A673 (cell line): Measurements from ENCODE around the gene MRPS5. TPM values are rescaled to one million over a fixed set of nuclear protein-coding genes. Genes with fewer than 3 reads are reported as not detected.

Source experiments
- BruUV-seq: library from RNA; stranded (reverse); fragments of 400-500 nt; replicated peaks from 2 replicates; lab custom pipeline; 2021; lab: Mats Ljungman, UMichigan
- CTCF ChIA-PET: fragments of 300-600 bp; sonication (Branson Sonifier 250); formaldehyde crosslinking; loops from one replicate; lab custom pipeline; 2022; ENCODE audit warnings: antibody characterized with exemption; lab: Charles Lee
- POLR2A ChIA-PET: fragments of 300-600 bp; sonication (Branson Sonifier 250); formaldehyde crosslinking; loops from one replicate; lab custom pipeline; 2022; ENCODE audit warnings: antibody characterized with exemption; ENCODE audit not compliant: low non-redundant PET; lab: Charles Lee
- DNase-seq: peaks from one replicate; pipeline ENCODE4 v3.0.0-alpha.2; 2015; ENCODE audit warnings: low spot score
- H3K27ac ChIP-seq: fragments of 200-600 bp; sonication (generic); 2 replicates; pipeline ENCODE4 v1.5.1; 2016; ENCODE audit warnings: mixed run types, low read depth, mild to moderate bottlenecking, mixed read lengths, antibody characterized with exemption, low read length; ENCODE audit not compliant: poor library complexity, severe bottlenecking
- H3K27me3 ChIP-seq: fragments of 200-600 bp; sonication (generic); replicated peaks from 2 replicates; pipeline ENCODE4 v1.6.1; 2017; ENCODE audit warnings: mixed run types, low read depth, mild to moderate bottlenecking, mixed read lengths, antibody characterized with exemption, low read length; ENCODE audit not compliant: insufficient read depth, poor library complexity
- H3K36me3 ChIP-seq: fragments of 200-600 bp; sonication (generic); 2 replicates; pipeline ENCODE4 v1.6.1; 2016; ENCODE audit warnings: mixed run types, mild to moderate bottlenecking, mixed read lengths, antibody characterized with exemption, low read length; ENCODE audit not compliant: insufficient read depth, poor library complexity, severe bottlenecking
- H3K4me1 ChIP-seq: fragments of 200-600 bp; sonication (generic); 2 replicates; pipeline ENCODE4 v1.6.1; 2017; ENCODE audit warnings: mixed run types, mild to moderate bottlenecking, mixed read lengths, antibody characterized with exemption, low read length; ENCODE audit not compliant: insufficient read depth, poor library complexity, severe bottlenecking
- H3K4me3 ChIP-seq: fragments of 200-600 bp; sonication (generic); 2 replicates; pipeline ENCODE4 v1.5.1; 2016; ENCODE audit warnings: low read depth, mixed run types, mild to moderate bottlenecking, mixed read lengths, low read length; ENCODE audit not compliant: poor library complexity, severe bottlenecking
- H3K9me3 ChIP-seq: fragments of 200-600 bp; sonication (generic); 2 replicates; pipeline ENCODE4 v1.6.1; 2016; ENCODE audit warnings: mixed run types, low read depth, mild to moderate bottlenecking, mixed read lengths, antibody characterized with exemption, low read length; ENCODE audit not compliant: poor library complexity, severe bottlenecking
- EZH2 ChIP-seq: fragments of 200-600 bp; sonication (generic); IDR thresholded peaks from 2 replicates; pipeline ENCODE4 v1.6.1; 2017; ENCODE audit warnings: borderline replicate concordance, low read depth, mild to moderate bottlenecking, mixed read lengths, antibody characterized with exemption, low read length; ENCODE audit not compliant: poor library complexity, severe bottlenecking
- intact Hi-C: fragments of 100-400 bp; cut with micrococcal nuclease; formaldehyde crosslinking; loops from one replicate; pipeline ENCODE4 v1.10.0; 2022; ENCODE audit not compliant: unreplicated experiment
- total RNA-seq: library from RNA; stranded (reverse); gene quantifications from 2 replicates; pipeline ENCODE4 v1.2.3, GENCODE V29; 2021
- TF ChIP-seq, protein P1 (sequence below): fragments of 300-800, 200-600 bp; sonication (generic); conservative IDR thresholded peaks from 2 replicates; pipeline ENCODE4 v1.5.1; 2017; ENCODE audit warnings: low read depth, mild to moderate bottlenecking, antibody characterized with exemption, low read length, moderate library complexity, mixed read lengths

The MRPS5 gene
- total RNA-seq, 1 experiment from 2014 or later, result 103 TPM

DNA sequence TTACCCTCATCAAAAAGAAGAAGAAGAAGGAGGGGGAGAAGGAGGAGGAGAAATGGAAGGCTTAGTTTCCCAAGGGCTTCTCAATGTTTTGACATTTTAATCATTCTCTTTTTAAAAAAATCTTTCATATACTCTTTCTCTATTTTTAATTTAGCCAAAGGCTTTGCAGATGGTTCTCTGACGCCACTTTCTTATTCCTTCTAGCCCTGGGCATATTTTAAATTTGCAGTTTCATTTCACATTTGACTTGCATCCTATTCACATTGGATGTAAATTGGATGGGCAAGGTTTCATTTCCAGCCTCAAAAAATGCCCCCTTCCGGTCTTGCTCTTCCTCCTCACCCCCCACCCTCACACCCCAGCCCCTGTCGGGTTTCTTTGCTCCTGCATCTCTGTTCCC, 66.3 kb downstream of the MRPS5 start:
- Histone ChIP-seq H3K27me3 (peaks cover 22% of the 10 kb centered on the region), H3K36me3 (no peaks in the 10 kb centered on the region), H3K9me3 (no peaks in the 10 kb centered on the region), H3K4me3 (no peak overlapping the region), H3K4me1 (no peaks in the 10 kb centered on the region), H3K27ac (no peak overlapping the region)
- CTCF ChIA-PET, result no interaction called here
- TF ChIP-seq, protein P1, sequence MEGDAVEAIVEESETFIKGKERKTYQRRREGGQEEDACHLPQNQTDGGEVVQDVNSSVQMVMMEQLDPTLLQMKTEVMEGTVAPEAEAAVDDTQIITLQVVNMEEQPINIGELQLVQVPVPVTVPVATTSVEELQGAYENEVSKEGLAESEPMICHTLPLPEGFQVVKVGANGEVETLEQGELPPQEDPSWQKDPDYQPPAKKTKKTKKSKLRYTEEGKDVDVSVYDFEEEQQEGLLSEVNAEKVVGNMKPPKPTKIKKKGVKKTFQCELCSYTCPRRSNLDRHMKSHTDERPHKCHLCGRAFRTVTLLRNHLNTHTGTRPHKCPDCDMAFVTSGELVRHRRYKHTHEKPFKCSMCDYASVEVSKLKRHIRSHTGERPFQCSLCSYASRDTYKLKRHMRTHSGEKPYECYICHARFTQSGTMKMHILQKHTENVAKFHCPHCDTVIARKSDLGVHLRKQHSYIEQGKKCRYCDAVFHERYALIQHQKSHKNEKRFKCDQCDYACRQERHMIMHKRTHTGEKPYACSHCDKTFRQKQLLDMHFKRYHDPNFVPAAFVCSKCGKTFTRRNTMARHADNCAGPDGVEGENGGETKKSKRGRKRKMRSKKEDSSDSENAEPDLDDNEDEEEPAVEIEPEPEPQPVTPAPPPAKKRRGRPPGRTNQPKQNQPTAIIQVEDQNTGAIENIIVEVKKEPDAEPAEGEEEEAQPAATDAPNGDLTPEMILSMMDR, result no peak
- TF ChIP-seq EZH2, result no peak
- no TSS peak for BruUV-seq
- no peak for DNase-seq
- POLR2A ChIA-PET, result no interaction called here
- intact Hi-C loops, result no loop called here

DNA sequence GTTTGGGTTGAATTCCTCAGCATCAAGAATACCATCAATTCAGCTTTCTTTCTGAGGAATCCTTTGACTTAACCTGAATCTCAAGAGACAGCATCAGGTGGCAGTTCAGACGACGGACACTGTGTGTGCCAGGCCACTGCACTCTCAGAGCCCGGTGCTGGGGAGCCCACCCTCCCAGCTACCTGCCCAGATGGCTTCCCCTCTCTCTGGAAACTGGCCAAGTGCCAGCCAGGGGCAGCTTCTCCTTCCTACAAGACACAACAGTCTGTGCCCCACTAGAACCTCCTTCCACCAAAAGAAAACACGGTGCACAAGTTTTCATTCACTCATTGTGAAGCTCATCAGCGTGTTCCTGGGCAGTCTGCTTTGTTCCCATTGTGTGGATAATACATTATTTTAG, 67.6 kb downstream of the MRPS5 start:
- intact Hi-C loops, result no loop called here
- CTCF ChIA-PET, result interaction anchor here (0.9 kb wide), 1 partner anchor 25 kb away, joined by 3 read pairs; no protein-coding TSS in a partner anchor
- no TSS peak for BruUV-seq
- Histone ChIP-seq H3K36me3 (no peaks in the 10 kb centered on the region), H3K27ac (no peak overlapping the region), H3K9me3 (no peaks in the 10 kb centered on the region), H3K4me3 (no peak overlapping the region), H3K4me1 (no peaks in the 10 kb centered on the region), H3K27me3 (peaks cover 22% of the 10 kb centered on the region)
- POLR2A ChIA-PET, result no interaction called here
- TF ChIP-seq EZH2, result no peak
- TF ChIP-seq, protein P1, result no peak
- DNase-seq, result no peak

DNA sequence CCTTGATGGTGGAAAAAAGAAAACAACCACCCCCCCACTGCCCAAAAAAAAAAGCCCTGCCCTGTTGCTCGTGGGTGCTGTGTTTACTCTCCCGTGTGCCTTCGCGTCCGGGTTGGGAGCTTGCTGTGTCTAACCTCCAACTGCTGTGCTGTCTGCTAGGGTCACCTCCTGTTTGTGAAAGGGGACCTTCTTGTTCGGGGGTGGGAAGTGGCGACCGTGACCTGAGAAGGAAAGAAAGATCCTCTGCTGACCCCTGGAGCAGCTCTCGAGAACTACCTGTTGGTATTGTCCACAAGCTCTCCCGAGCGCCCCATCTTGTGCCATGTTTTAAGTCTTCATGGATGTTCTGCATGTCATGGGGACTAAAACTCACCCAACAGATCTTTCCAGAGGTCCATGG, 68.1 kb downstream of the MRPS5 start:
- Histone ChIP-seq H3K27me3 (peaks cover 22% of the 10 kb centered on the region), H3K36me3 (no peaks in the 10 kb centered on the region), H3K4me1 (no peaks in the 10 kb centered on the region), H3K9me3 (no peaks in the 10 kb centered on the region), H3K27ac (no peak overlapping the region), H3K4me3 (no peak overlapping the region)
- no peak for DNase-seq
- CTCF ChIA-PET, result interaction anchor here (0.9 kb wide), 1 partner anchor 26 kb away, joined by 3 read pairs; no protein-coding TSS in a partner anchor
- TF ChIP-seq EZH2, result no peak
- TF ChIP-seq, protein P1, result no peak
- no TSS peak for BruUV-seq
- intact Hi-C loops, result no loop called here
- POLR2A ChIA-PET, result no interaction called here
